OCI-M1 (cell line): Measurements from ENCODE around the gene GNG8.

Experiments
- DNase-seq: peaks from one replicate; lab custom pipeline; 2025; lab: John Stamatoyannopoulos, UW

The GNG8 gene

GRCh38 chr19:46635920-46636761, at the start of gene GNG8:
GNG8 (minus strand) TSS chr19:46636202; CDS start chr19:46634682, 1,520 bp downstream.
- DNase-seq, result peak; percentile 64

- no peak for DNase-seq
Observed at GRCh38 chr19:46685189-46685588, 49.2 kb upstream of the GNG8 start.

GRCh38 chr19:46678110-46678732, 42.2 kb upstream of the GNG8 start:
- no peak for DNase-seq

- DNase-seq, result no peak
Observed at GRCh38 chr19:46674416-46675178, 38.6 kb upstream of the GNG8 start.

- no peak for DNase-seq
Observed at GRCh38 chr19:46670813-46671212, 34.8 kb upstream of the GNG8 start.

- no peak for DNase-seq
Observed at GRCh38 chr19:46668662-46669061, 32.7 kb upstream of the GNG8 start.

- no peak for DNase-seq
Observed at GRCh38 chr19:46665072-46665471, 29.1 kb upstream of the GNG8 start.

- DNase-seq, result peak; percentile 93
Observed at GRCh38 chr19:46661735-46662592, 26.0 kb upstream of the GNG8 start.

- peak; percentile 100 for DNase-seq
Observed at GRCh38 chr19:46661020-46661731, 25.2 kb upstream of the GNG8 start, which contains the start of gene DACT3. DACT3 (minus strand) TSS chr19:46661182; CDS start chr19:46661064, 118 bp downstream.

GRCh38 chr19:46660551-46661019, 24.6 kb upstream of the GNG8 start:
- DNase-seq, result no peak

- no peak for DNase-seq
Observed at GRCh38 chr19:46660008-46660517, 24.1 kb upstream of the GNG8 start.

GRCh38 chr19:46659151-46660007, 23.4 kb upstream of the GNG8 start:
- peak; percentile 76 for DNase-seq

- DNase-seq, result no peak
Observed at GRCh38 chr19:46656541-46656940, 20.5 kb upstream of the GNG8 start.

- no peak for DNase-seq
Observed at GRCh38 chr19:46654621-46655152, 18.7 kb upstream of the GNG8 start.

GRCh38 chr19:46650445-46650844, 14.4 kb upstream of the GNG8 start:
- no peak for DNase-seq

GRCh38 chr19:46648961-46649960, 13.3 kb upstream of the GNG8 start:
- DNase-seq, result no peak

GRCh38 chr19:46648060-46648960, 12.3 kb upstream of the GNG8 start:
- no peak for DNase-seq
